GM19099 (cell line): ENCODE measurements around the gene RPL37.

ENCODE experiments used
- POLR2A ChIP-seq: IDR thresholded peaks from 3 replicates; pipeline ENCODE4 v1.6.1; 2011; ENCODE audit warnings: low read depth; ENCODE audit not compliant: insufficient read length; ENCODE audit errors: extremely low read depth

RPL37 gene

DNA sequence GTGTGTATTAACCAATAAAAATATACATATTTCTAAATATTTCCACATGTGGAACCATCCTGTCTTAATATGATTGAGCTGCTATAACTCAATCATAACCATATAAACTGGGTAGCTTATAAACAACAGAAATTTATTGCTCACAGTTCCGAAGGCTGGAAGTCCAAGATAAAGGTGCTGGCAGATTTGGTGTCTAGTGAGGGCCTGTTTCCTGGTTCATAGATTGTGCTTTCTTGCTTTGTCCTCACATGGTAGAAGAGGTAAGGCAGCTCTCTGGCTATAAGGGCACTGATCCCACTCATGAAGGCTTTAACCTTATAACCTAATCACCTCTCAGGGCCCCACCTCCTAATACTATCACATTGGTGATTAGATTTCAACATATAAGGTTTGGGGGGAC is 22.9 kb downstream of the RPL37 start:
- no peak for TF ChIP-seq POLR2A

DNA sequence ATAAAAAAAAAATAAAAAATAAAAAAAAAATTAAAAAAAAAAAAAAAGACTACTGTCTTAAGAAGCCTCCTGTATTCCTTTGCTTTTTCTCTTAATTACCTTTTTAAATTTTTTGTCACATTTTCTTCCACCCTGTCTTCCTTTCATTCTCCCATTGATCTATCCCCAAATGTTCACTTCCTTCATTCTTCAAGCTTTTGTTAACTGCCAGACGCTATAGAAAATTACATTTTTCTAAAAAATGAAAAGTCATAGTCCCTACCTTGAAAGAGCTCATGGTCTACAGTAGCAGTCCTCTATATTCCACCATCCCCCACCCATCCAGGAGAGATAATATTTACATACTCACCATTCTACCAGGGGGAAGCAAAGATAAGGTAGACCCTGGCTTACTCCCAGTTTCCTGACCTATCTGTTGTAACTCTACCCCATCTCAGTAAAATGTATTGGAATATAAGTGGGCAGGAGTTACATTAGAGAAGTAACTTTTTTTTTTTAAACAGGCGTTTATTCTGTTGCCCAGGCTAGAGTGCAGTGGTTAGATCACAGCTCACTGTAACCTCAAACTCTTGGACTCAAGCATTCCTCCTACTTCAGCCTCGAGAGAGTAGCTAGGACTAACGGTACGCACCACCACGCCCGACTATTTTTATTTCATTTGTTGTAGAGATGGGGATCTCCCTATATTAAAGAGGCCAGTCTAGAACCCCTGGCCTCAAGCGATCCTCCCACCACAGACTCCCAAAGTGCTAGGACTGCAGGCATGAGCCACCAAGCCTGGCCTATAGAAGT is 33.1 kb downstream of the RPL37 start:
- no peak for TF ChIP-seq POLR2A

DNA sequence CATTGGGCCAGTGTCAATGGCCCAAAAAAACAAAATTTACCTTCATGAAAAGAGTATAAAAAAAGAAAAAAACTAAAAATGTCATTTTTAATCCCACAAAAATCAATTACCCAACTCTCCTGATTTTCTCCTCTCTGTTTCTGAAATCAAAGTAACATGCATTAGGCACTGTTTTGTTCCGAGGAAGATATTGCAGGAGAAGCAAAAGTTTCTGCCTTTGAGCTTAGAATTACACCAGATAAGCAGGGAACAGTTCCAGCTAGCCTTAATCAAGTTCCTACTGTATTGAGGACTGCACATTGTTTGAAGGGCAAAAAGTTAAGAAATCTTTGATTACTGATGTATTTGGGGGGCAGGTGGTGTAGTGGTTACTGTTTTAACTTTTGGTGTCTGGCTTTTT is 35.8 kb downstream of the RPL37 start:
- TF ChIP-seq POLR2A: no peak

DNA sequence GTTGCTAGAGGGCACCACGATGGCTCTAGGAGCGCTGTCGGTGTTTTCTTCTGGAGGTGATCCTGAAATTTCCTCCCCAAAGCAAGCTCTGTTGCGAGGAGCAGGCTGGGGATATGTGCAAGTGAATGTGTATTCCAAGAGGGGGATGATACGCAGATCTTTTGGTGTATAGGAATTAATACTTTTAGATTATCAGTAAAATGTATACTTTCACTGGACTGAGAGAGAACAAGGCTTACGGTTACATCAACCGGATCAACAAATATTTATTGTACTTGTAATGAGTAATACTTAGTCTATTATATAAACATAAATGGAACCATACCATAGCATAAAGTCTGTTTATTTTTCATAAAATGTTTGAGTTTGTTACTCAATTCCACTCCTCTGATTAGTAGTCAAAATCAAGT is 36.2 kb downstream of the RPL37 start:
- no peak for TF ChIP-seq POLR2A

DNA sequence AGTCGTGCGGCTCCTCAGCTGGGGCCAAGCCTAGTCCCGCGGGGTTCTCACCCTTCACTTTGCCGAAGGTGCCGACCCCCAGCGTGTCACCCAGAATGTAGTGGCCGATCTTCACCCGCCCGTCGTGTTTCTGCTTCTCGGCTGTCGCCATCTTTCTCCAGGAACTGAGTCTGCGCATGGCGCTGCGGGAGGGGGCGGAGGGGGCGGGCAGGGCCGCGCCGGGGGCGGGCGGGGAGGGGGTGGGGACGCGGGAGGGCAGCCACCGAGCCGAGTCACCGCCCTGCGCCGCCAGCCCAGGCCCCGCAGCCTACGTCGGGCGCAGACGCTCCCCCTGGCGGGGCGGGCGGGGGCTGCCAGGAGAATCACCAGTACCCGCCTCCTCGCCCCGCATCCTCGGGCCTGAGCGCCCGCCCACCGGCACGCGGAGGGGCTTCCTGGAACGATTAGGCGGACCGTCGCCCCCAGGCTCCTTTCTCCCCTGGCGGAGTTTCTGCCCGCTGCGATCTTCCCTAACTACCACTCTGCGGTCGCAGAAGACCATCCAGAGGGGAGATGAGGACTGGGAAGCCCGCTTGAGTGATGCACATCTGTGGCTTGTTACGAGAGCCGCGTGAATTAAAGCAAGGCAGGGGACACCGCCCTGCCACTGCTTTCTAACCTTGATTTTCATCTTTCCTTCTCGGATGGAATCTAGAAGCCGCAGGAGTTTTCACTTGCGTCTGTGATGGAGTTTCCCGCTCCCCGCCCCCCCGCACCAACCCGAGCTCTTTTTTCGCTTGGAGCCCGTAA is 36.8 kb downstream of the RPL37 start, which contains the start of gene PRKAA1:
Gene PRKAA1 (minus strand): TSS at position 363 of the 789 bp plus-strand sequence. CDS start 185 bp downstream, at position 178.
- TF ChIP-seq POLR2A: peak; percentile 78

DNA sequence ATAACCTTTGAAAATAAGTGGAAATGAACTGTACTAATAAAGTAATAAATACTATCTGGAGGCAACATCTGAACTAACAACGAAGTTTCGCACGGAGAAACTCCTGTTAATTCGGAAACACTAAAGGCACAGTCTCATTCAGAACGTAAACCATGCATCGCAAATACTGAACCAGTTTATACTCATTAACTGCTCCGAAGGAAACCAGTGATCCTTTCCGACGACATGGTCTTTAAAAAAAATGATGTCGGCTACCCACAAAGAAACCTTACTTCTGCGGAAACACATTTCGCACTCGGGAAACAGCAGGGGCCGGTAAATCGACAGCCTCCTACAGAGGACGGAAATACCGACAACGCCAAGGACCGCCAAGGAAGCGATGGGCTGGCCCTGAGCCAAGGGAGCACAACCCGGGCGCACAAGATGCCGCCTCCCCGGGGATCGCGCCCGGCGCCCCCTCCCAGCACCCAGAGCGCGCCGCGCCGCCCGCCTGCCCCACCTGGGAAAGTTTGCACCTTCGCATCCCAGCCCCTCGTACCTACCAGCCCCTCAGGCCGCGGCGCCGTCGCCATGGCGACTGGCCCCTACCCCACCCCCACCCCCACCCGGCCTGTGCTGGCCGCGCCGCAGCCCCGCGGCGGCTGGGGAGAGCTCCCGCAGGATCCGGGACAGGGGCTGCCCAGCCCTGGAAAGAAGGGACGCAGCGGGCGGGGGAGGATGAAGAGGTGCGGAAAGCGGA is 37.6 kb downstream of the RPL37 start:
- TF ChIP-seq POLR2A: no peak

DNA sequence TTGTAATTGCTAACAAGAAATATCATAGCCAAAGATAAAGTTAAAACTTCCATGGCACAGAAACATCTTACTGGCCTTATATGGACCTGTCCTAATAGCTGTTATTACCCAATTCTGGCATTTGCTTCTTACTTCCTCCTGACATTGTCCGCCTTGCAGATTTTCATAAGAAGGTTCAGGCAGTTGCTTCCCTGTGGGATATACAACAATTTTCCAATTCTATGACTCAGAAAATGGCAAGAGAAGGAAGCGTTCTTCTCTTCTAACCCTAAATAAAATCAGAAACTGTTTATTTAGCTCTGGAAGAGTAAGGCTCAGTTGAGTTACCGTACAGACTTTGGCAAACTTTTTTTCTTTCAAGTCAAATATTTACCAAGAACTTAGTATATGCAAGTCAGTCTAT is 38.5 kb downstream of the RPL37 start:
- TF ChIP-seq POLR2A: no peak

DNA sequence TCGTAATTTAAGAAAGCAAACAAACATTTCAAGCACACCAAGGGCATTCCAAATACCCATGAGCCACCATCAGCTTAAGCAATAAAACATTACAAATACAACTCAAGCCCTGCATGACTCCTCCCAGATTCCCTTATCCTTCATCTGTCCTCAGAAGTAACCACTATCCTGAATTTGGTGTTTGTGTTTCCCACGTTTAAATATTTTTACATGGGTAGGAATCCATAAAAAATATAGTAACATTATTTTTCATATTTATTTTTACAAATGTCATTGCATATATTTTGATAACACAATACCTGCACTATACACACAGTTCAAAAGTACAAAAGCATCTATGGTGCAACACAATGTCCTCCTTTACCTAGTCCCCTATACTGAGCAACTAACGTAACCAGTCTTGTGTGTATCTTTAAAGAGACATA is 43.3 kb downstream of the RPL37 start:
- no peak for TF ChIP-seq POLR2A

DNA sequence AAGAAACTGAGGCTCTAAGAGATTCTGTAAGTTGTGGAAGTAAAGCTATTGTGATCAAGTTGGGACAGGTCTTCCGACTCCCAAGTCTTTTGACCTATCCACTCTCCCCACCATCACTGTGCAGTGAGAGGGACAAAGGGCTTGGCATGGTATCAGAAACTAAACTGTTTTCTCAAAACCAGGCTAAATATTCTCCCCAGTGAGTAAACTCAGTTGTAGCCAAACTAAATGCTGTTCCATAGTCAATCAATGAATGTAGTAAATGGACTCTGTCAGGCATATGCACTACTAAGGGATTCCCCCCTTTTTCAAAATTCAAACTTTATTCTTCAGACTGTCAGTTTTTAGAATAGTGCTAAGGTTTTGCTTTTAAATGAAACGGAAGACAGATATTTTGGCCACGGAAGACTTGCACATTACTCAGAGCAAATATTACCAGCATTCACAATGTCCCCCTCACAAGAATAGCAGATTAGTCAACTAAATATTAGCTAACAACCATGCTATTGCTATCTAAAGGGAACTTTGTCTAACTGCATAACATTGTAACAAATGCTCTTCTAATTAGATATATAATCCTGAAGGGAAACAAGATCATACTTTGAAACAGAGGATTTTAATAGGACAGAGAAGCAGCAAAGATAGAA is 44.0 kb downstream of the RPL37 start:
- TF ChIP-seq POLR2A: no peak

DNA sequence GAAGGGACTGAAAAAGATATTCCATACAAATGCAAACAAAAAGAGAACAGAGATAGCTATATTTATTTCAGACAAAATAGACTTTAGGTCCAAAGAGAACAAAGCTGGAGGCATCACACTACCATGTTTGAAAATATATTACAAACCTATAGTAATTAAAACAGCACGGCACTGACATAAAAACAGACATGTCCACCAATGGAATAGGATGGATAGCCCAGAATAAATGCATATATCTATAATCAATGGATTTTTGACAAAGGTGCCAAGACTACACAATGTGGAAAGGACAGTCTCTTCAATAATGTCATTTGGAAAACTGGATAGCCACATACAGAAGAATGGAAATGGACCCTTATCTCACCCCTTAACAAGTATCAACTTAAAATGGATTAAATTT is 47.0 kb downstream of the RPL37 start:
- TF ChIP-seq POLR2A: no peak

DNA sequence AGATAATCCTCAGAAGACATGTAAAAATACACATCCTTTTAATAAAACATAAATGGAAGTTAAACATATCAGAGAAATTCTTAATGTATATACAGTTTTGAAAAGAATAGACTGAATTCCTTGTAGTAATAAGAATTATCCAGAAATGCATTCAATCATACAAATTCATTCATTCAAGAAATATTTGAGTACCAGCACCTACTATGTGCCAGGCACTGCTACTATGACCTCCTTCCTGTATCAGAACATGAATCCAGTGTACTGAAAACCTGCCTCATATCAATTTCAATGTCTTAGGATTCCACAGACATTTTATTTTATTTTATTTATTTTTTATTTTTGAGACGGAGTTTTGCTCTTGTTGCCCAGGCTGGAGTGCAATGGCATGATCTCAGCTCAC is 50.1 kb downstream of the RPL37 start:
- no peak for TF ChIP-seq POLR2A

DNA sequence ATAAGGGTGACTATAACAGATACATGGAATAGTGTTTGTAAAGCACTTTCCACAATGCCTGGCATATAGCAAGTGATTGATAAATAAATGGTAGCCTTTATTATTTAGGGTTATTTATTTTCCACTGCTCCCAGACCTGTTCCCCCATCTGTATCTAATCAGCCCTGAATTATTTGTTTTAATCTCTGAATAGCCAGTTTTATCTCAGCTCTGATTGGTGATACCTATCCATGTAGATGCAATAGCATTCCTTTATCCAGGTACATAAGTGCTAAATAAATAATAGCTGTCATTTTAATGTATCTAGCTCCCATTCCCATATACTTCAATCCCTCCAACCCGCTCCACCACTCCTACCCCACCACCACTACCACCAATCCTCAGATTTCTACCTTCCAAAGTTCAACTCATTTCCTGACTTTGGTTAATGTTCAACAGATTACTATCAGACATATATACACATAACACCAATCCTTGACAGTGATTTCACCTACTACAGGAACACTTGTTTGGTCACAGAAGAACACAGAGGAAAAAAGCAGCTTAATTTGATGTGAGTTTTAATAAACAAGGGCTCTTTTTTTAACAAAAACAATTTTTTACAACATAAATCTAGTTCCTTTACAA is 50.9 kb downstream of the RPL37 start:
- no peak for TF ChIP-seq POLR2A

DNA sequence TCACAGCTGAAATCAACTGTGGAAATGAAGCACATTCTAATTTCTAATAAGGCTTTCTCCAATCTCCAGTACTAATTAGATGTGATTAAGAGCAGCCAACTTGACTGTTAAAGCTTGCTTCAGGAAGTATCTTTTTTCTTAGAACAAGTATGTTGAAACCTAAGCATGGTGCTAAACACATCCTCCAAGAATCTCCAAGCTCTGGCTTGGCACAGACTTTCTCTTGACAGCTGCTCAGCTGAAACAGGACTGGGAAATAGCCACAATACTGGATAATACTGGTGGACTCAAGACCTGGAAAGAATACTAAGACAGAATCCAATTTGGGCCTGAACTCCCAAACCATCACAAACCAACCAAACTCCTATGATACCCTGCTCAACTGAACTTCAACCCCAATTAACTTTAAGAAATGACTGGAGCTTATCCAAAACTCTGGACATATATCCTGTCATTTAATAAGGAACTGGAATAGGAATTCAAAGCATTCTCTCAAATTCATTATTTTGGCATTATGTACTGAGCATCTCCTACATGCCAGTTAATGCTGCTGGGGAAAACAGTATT is 53.1 kb downstream of the RPL37 start:
- TF ChIP-seq POLR2A: no peak

DNA sequence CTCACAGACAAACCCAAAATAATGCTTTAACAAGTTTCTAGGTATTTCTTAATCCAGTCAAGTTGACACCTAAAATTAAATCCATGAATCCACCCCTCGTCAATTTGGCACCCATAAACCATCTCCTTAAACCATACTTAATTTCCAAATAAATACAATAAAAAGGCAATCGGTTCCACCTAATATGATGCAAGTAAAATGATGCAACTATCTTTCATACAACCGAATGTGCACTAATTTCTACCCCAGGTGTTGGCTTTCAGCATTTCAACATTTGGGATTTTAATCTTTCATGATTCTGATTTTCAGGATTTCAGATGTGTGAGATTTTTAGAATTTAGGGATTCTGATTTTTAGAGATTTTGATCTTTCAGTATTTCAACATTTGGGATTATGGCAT is 54.2 kb downstream of the RPL37 start:
- no peak for TF ChIP-seq POLR2A
